Measurements from ENCODE around the gene SELE. TPM values are rescaled to one million over a fixed set of nuclear protein-coding genes. Genes with fewer than 3 reads are reported as not detected.
A peak's percentile ranks its signal among the peaks of the same experiment; 100 is the strongest.

SELE gene
- polyA plus RNA-seq, 3 donors, result not detected

- no peaks in the 10 kb centered on the region for H3K9me3 ChIP-seq (replicated peaks in 1 of 2; ENCODE audit: control insufficient read depth in 1 of 2, insufficient read depth in 1 of 2, low read length in 2 of 2)
- no peaks in the 10 kb centered on the region for H3K27me3 ChIP-seq (ENCODE audit: control insufficient read depth in 2 of 2, insufficient read depth in 2 of 2, low read length in 2 of 2)
- peaks cover 50% of the 10 kb centered on the region for H3K79me2 ChIP-seq (ENCODE audit: insufficient read depth, low read length)
- WGBS (ENCODE audit: insufficient coverage), result no CpG with 5 or more reads among the region's 3 CpGs
- H3K9me3 Mint-ChIP-seq, result no peaks in the 10 kb centered on the region
- H2AFZ ChIP-seq (ENCODE audit: insufficient read depth, low read depth, low read length, poor library complexity, severe bottlenecking), result peak overlapping the region; percentile 15
- no peak for TF ChIP-seq CTCF (IDR thresholded peaks at IDR 0.05)
- intact Hi-C loops (cut with micrococcal nuclease), result loop anchor here in 1 of 2 donors (5.0 kb wide), 1 partner anchor 89 kb away; no protein-coding TSS in a partner anchor
- peaks cover 24 to 44% of the 10 kb centered on the region in 2 donors for H3K36me3 ChIP-seq (replicated peaks in 1 of 2; ENCODE audit: control insufficient read depth in 1 of 2, insufficient read depth in 2 of 2, low read length in 2 of 2)
- H3K4me1 ChIP-seq (ENCODE audit: control insufficient read depth in 1 of 2, insufficient read depth in 2 of 2, low read length in 2 of 2), result peaks cover 94 to 97% of the 10 kb centered on the region in 2 donors
- peak overlapping the region; percentile 43 to 70 for H3K4me3 Mint-ChIP-seq
- H3K9ac ChIP-seq (ENCODE audit: insufficient read depth, low read length, poor library complexity, severe bottlenecking), result peak overlapping the region; percentile 1
- peak overlapping the region; percentile 68 for H3K4me2 ChIP-seq (replicated peaks; ENCODE audit: extremely low read depth, low read length, poor library complexity, severe bottlenecking)
- no peaks in the 10 kb centered on the region for H4K20me1 ChIP-seq (ENCODE audit: insufficient read depth, low read length)
- H3K4me1 Mint-ChIP-seq, result peaks cover 90% of the 10 kb centered on the region
- peak overlapping the region in 2 of 3 experiments; percentile 22 to 57 for H3K4me3 ChIP-seq (replicated peaks in 1 of 3; ENCODE audit: low read depth in 2 of 3, low read length in 3 of 3)
- H3K36me3 Mint-ChIP-seq, result peaks cover 66 to 90% of the 10 kb centered on the region in 2 donors
- DNase-seq, result peak; percentile 13 to 71 (median 63)
- H3K27ac Mint-ChIP-seq, result peak overlapping the region; percentile 80 to 94 (median 91)
- no peaks in the 10 kb centered on the region for H3K27me3 Mint-ChIP-seq (ENCODE audit: low read depth in 3 of 3)
- H3K27ac ChIP-seq (ENCODE audit: low read depth in 1 of 2, low read length in 2 of 2), result peak overlapping the region in 1 of 2 donors; percentile 89
Measured at GRCh38 chr1:169696273-169697100, 37.4 kb downstream of the SELE start.

GRCh38 chr1:169694304-169695075 is 39.4 kb downstream of the SELE start:
- intact Hi-C loops (cut with micrococcal nuclease), result loop anchor here in 1 of 2 donors (5.0 kb wide), 1 partner anchor 87 kb away; no protein-coding TSS in a partner anchor
- Histone ChIP-seq H3K9ac (ENCODE audit: insufficient read depth, low read length, poor library complexity, severe bottlenecking) (no peak overlapping the region), H3K27ac (ENCODE audit: low read depth in 1 of 2, low read length in 2 of 2) (peak overlapping the region in 1 of 2 donors; percentile 89), H3K4me2 (replicated peaks; ENCODE audit: extremely low read depth, low read length, poor library complexity, severe bottlenecking) (peak overlapping the region; percentile 44), H3K27me3 (ENCODE audit: control insufficient read depth in 2 of 2, insufficient read depth in 2 of 2, low read length in 2 of 2) (no peaks in the 10 kb centered on the region), H3K4me3 (replicated peaks in 1 of 3; ENCODE audit: low read depth in 2 of 3, low read length in 3 of 3) (peak overlapping the region in 1 of 3 experiments; percentile 24), H3K9me3 (replicated peaks in 1 of 2; ENCODE audit: control insufficient read depth in 1 of 2, insufficient read depth in 1 of 2, low read length in 2 of 2) (no peaks in the 10 kb centered on the region), H2AFZ (ENCODE audit: insufficient read depth, low read depth, low read length, poor library complexity, severe bottlenecking) (peak overlapping the region; percentile 44), H3K36me3 (replicated peaks in 1 of 2; ENCODE audit: control insufficient read depth in 1 of 2, insufficient read depth in 2 of 2, low read length in 2 of 2) (peaks cover 18 to 39% of the 10 kb centered on the region in 2 donors), H3K79me2 (ENCODE audit: insufficient read depth, low read length) (peaks cover 34% of the 10 kb centered on the region), H3K4me1 (ENCODE audit: control insufficient read depth in 1 of 2, insufficient read depth in 2 of 2, low read length in 2 of 2) (peaks cover 85 to 86% of the 10 kb centered on the region in 2 donors), H4K20me1 (ENCODE audit: insufficient read depth, low read length) (no peaks in the 10 kb centered on the region)
- Mint-ChIP-seq H3K4me1 (peaks cover 90% of the 10 kb centered on the region), H3K27ac (peak overlapping the region; percentile 72 to 95 (median 88)), H3K9me3 (no peaks in the 10 kb centered on the region), H3K36me3 (peaks cover 62 to 82% of the 10 kb centered on the region in 2 donors), H3K27me3 (ENCODE audit: low read depth in 3 of 3) (no peaks in the 10 kb centered on the region), H3K4me3 (peak overlapping the region; percentile 2 to 62)
- TF ChIP-seq CTCF (IDR thresholded peaks at IDR 0.05), result no peak
- 0% methylated on average over 3 of the region's 5 CpGs for WGBS (ENCODE audit: insufficient coverage)
- DNase-seq, result peak in 1 of 3 donors; percentile 16

Measured in CD14-positive monocyte (primary cell).